HPDE6-E6E7 (cell line): ENCODE results near the gene DMPK.

ENCODE experiments used
- DNase-seq: peaks from one replicate; pipeline ENCODE4 v3.0.0; 2011; ENCODE audit warnings: missing footprints; ENCODE audit errors: extremely low spot score

Gene DMPK

GRCh38 chr19:45782162-45782691 lies at the start of gene DMPK:
Gene DMPK (minus strand): TSS chr19:45782490. CDS start chr19:45782352, 138 bp downstream.
- no peak for DNase-seq

GRCh38 chr19:45828945-45829344 lies 46.7 kb upstream of the DMPK start:
- DNase-seq = no peak

- DNase-seq = no peak
Observed at GRCh38 chr19:45828523-45828922, 46.2 kb upstream of the DMPK start.

- DNase-seq = no peak
Observed at GRCh38 chr19:45827459-45828093, 45.3 kb upstream of the DMPK start.

- no peak for DNase-seq
Observed at GRCh38 chr19:45826934-45827333, 44.6 kb upstream of the DMPK start.

GRCh38 chr19:45825917-45826893 lies 43.9 kb upstream of the DMPK start:
- DNase-seq = no peak

- no peak for DNase-seq
Observed at GRCh38 chr19:45825263-45825605, 42.9 kb upstream of the DMPK start.

- DNase-seq = no peak
Observed at GRCh38 chr19:45824531-45825262, 42.4 kb upstream of the DMPK start.

- peak; percentile 42 for DNase-seq
Observed at GRCh38 chr19:45824041-45824471, 41.8 kb upstream of the DMPK start.

- DNase-seq = no peak
Observed at GRCh38 chr19:45823182-45823581, 40.9 kb upstream of the DMPK start.

GRCh38 chr19:45822716-45823115 lies 40.4 kb upstream of the DMPK start:
- DNase-seq = no peak

- DNase-seq = no peak
Observed at GRCh38 chr19:45821570-45821969, 39.3 kb upstream of the DMPK start.

GRCh38 chr19:45821103-45821521 lies 38.8 kb upstream of the DMPK start:
- no peak for DNase-seq

- no peak for DNase-seq
Observed at GRCh38 chr19:45820413-45821102, 38.3 kb upstream of the DMPK start.

- no peak for DNase-seq
Observed at GRCh38 chr19:45819769-45820168, 37.5 kb upstream of the DMPK start.

- peak; percentile 37 for DNase-seq
Observed at GRCh38 chr19:45817725-45818301, 35.5 kb upstream of the DMPK start.

- peak; percentile 99 for DNase-seq
Observed at GRCh38 chr19:45817010-45817724, 34.9 kb upstream of the DMPK start.

GRCh38 chr19:45816236-45817009 lies 34.1 kb upstream of the DMPK start:
- no peak for DNase-seq

GRCh38 chr19:45815481-45816216 lies 33.4 kb upstream of the DMPK start:
- no peak for DNase-seq
